GM18873 (cell line): Measurements from ENCODE around the gene AARS2.
"Not testable (repeated sequence)": the region's sequence is repeated elsewhere in the genome, so short reads cannot be mapped to it uniquely, and the experiment has no call there.

Experiments used
- ATAC-seq: cut with Tn5 transposase; IDR thresholded peaks from one replicate; pipeline ENCODE4 v1.9.1; 2021; ENCODE audit warnings: mild to moderate bottlenecking, moderate library complexity, moderate number of reproducible peaks; ENCODE audit not compliant: unreplicated experiment, low FRiP score

Gene AARS2

GRCh38 chr6:44333273-44333919 lies 20.2 kb upstream of the AARS2 start:
- ATAC-seq: no peak

DNA sequence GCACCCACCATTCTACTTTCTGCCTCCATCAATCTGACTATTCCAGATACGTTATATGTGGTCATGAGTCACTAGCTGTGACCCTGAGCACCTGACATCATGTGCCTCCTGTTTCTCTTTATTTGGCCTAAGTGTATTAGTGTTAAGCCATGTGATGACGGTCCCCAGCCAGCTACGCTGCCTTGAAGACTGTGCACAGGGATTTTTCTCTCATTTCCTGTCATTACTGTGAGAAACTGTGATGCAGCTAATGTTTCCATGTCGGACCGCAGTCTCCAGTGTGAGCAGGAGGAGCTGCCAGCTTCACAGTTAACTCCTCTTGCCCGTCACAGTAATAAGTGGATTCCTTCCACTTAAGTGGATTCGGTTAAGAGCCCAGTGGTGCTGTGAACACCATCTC lies 19.4 kb upstream of the AARS2 start:
- ATAC-seq: no peak

DNA sequence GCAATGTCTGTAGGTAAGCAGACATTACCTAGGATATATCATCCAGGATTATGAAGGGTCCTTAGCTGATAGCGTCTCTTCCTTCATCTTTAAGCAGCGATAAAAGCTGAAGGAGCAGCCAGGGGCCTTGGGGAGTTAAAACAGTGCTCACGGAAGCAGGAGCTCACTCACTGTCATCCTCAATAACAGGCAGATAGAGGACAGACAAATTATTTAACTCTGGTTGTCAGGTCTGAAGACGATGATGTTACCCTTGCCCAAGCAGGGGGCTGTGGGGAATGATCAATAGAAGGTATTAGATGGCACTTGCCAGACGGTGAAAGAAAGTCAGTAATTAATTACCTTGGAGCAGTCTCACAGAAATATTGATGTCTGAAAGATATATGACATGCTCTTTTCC lies 16.7 kb upstream of the AARS2 start:
- no peak for ATAC-seq

GRCh38 chr6:44328203-44328602 lies 15.1 kb upstream of the AARS2 start:
- not testable (repeated sequence) for ATAC-seq

DNA sequence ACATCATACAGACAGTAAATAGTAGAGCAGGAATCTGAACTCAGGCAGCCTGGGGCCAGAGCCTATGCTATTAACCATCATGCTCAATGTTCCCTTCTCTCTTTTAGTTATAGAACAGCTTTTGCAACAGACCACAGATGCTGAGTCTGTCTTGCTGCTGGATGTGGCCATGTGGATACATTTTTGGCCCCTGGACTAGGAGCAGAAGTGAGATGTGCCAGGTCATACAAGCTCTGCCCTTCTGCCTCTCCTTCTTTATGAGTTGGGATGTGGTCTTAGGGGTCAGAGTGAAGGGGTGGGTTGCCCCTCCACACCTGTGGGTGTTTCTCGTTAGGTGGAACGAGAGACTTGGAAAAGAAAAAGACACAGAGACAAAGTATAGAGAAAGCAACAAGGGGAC lies 14.6 kb upstream of the AARS2 start:
- no peak for ATAC-seq

- no peak for ATAC-seq
Observed at GRCh38 chr6:44327096-44327495, 13.9 kb upstream of the AARS2 start.

DNA sequence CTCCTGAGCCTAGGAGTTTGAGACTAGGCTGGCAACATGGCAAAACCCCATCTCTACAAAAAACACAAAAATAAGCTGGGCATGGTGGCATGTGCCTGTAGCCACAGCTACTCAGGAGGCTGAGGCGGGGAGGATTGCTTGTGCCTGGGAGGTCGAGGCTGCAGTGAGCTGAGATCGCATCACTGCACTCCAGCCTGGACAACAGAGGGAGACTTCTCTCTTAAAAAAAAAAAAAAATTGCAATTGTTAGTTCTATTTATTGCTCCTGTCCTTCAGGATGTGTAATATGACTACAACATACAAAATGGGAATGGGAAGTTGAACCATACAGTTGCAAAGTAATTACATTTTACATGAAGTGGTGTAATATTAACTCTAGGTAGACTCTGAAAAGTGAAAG lies 8.1 kb upstream of the AARS2 start:
- no peak for ATAC-seq

DNA sequence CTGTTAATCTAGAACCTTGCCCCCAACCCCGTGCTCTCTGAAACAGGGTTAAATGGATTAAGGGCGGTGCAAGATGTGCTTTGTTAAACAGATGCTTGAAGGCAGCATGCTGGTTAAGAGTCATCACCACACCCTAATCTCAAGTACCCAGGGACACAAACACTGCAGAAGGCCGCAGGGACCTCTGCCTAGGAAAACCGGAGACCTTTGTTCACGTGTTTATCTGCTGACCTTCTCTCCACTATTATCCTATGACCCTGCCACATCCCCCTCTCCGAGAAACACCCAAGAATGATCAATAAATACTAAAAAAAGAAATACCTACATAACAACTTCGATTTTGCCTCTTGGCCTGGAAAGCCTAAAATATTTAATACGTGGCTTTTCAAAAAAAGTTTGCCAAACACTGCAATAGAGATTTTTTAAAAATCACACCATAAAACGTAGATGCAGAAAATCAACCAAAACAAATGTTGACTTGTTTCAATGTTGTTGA lies 4.0 kb upstream of the AARS2 start:
- ATAC-seq: not testable (repeated sequence)

DNA sequence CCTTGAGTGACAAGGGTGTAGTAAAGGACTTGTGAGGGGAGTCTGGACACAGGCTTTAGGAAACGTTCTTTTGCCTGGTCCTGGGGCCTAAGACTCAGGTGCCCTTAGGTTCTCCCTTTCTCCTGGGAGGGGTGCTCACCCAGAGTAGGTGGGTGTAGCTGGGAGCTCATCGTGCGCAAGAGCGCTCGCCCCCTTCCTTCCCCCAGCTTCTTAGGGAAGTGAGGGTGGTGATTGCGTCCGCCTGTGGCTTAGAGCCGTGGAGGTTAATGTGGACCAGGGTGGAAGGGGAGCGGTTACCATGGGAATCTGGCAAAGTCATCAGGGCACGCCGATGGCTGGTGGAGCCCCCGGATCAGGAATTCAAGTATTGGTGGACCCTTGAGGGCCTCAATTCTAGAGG lies 3.3 kb upstream of the AARS2 start:
- ATAC-seq: no peak

- no peak for ATAC-seq
Observed at GRCh38 chr6:44315951-44316350, 2.8 kb upstream of the AARS2 start.

DNA sequence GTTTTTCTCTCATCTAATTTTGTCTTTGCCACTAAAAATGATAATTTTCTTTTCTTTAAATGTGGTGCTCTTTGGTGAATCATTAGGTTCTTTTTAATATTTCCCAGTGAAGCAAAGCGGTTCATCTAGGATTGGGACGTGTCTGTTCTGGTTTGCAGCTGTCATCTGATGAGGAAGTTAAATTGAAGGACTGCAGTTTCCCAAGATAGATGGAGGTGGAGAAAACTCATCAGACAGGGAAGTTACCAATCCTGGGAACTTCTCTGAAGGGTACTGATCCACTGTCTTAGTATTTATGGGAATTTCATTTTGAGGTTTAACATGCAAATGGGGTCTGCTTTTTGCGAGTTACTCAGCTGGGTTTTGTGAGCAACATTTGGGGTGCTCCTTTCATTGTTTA lies 2.4 kb upstream of the AARS2 start:
- ATAC-seq: no peak

- ATAC-seq: not testable (repeated sequence)
Observed at GRCh38 chr6:44314657-44315056, 1.5 kb upstream of the AARS2 start.

DNA sequence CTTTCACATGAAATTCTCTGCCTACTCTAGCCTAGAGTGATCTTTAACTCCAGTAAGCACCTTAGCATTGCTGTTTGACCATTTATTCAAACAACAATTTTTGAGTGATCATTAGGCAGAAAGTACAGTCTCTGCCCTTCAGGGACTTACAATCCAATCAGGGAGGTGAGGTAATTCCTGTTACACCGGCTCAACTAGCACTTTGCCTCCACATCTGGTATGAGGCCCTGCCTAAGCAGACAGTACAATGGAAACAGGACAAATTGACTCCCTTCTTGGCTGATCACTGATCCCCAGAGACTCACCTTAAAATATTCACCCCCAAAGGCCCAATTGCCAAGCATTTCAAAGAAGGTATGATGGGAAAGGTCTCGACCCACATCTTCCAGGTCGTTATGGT lies 1.4 kb downstream of the AARS2 start:
- ATAC-seq: no peak

DNA sequence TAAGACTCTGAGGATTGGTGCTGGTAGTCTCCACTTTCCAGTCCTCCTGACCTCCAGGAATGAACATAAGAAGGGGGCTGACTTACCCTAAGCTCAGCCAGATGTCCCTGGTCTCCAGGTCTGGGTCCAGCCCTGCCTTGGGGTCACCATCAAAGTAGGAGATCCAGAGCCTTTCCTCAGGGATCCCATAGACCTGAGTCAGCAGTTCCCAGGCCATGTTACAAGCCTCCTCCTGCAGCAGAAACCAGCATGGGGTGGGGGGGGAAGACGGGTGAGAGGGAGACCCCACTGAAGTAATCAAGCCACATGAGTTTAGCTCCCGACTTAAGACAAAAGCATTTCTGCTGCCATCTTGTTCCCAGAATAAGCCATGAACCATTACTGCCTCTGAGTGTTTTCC lies 1.8 kb downstream of the AARS2 start:
- no peak for ATAC-seq

- ATAC-seq: no peak
Observed at GRCh38 chr6:44310241-44310640, 2.9 kb downstream of the AARS2 start.

GRCh38 chr6:44309631-44310030 lies 3.5 kb downstream of the AARS2 start:
- no peak for ATAC-seq

GRCh38 chr6:44309092-44309491 lies 4.1 kb downstream of the AARS2 start:
- ATAC-seq: no peak

GRCh38 chr6:44307217-44307616 lies 5.9 kb downstream of the AARS2 start:
- no peak for ATAC-seq

GRCh38 chr6:44306710-44307109 lies 6.4 kb downstream of the AARS2 start:
- no peak for ATAC-seq

- ATAC-seq: no peak
Observed at GRCh38 chr6:44305200-44305725, 7.9 kb downstream of the AARS2 start.

- no peak for ATAC-seq
Observed at GRCh38 chr6:44304282-44305199, 8.6 kb downstream of the AARS2 start.
